K562 (cell line): Measurements from ENCODE around the gene PSORS1C1. TPM values are rescaled to one million over a fixed set of nuclear protein-coding genes. Genes with fewer than 3 reads are reported as not detected.

ENCODE experiments used
- ATAC-seq: fragments of 200-7000 bp; cut with Tn5 transposase; 3 replicates; pipeline ENCODE4 v1.9.1; 2020; ENCODE audit warnings: moderate library complexity
- BruUV-seq: library from RNA; stranded (reverse); fragments of 400-500 nt; replicated peaks from 2 replicates; lab custom pipeline; 2021; lab: Mats Ljungman, UMichigan
- CTCF ChIA-PET: fragments of 300-600 bp; formaldehyde crosslinking; extraction: SDS; loops from one replicate; lab custom pipeline; 2021; ENCODE audit warnings: low intra/inter-chr PET ratio; lab: Yijun Ruan, JAX
- POLR2A ChIA-PET: fragments of 300-600, 350-650 bp; sonication (Branson Sonifier 250); formaldehyde crosslinking; extraction: SDS; loops from one replicate; lab custom pipeline; 2021; ENCODE audit warnings: antibody characterized with exemption, inconsistent platforms; lab: Yijun Ruan, JAX
- DNase-seq, 4 experiments: peaks; one replicate each; pipeline versions ENCODE4 v3.0.0 to v3.0.0-alpha.2; 2011 to 2018; ENCODE audit warnings: low spot score in 3 of 4, mixed read lengths in 3 of 4; ENCODE audit errors: extremely low read depth in 1 of 4
- FAIRE-seq: peaks from 2 replicates; lab custom pipeline; 2011; peaks lifted over from hg19 to GRCh38; lab: Jason Lieb, UNC
- H2AFZ ChIP-seq: 2 replicates; pipeline ENCODE4 v1.6.0; 2011; ENCODE audit warnings: low read depth, low read length, control low read depth, inconsistent platforms
- H3K27ac ChIP-seq: fragments of 200-600 bp; 3 replicates; pipeline ENCODE4 v1.8.0; 2011; ENCODE audit warnings: low read depth, mild to moderate bottlenecking, control low read depth, inconsistent platforms, low read length, moderate library complexity, mixed read lengths; ENCODE audit errors: extremely low read depth
- H3K27me3 ChIP-seq, 2 experiments: fragments of 300-600 bp in 1 of 2; 2 replicates in 1 of 2; 3 replicates in 1 of 2; pipeline versions ENCODE4 v1.6.0 to v1.8.0; 2011; ENCODE audit warnings: inconsistent platforms in 2 of 2, low read length in 2 of 2, mild to moderate bottlenecking in 1 of 2, mixed read lengths in 1 of 2, moderate library complexity in 1 of 2; ENCODE audit not compliant: control insufficient read depth in 2 of 2, insufficient read depth in 2 of 2
- H3K36me3 ChIP-seq: fragments of 300-600 bp; 3 replicates; pipeline ENCODE4 v1.8.0; 2011; ENCODE audit warnings: mild to moderate bottlenecking, low read length, inconsistent platforms; ENCODE audit not compliant: control insufficient read depth, insufficient read depth
- H3K4me1 ChIP-seq, 2 experiments: fragments of 200-600 bp in 1 of 2; replicated peaks in 1 of 2; 2 replicates in 1 of 2; 3 replicates in 1 of 2; pipeline versions ENCODE4 v1.5.1 to v1.8.0; 2011; ENCODE audit warnings: inconsistent platforms in 2 of 2, low read length in 2 of 2, mild to moderate bottlenecking in 1 of 2, mixed read lengths in 1 of 2, moderate library complexity in 1 of 2; ENCODE audit not compliant: control insufficient read depth in 2 of 2, insufficient read depth in 2 of 2
- H3K4me2 ChIP-seq: 2 replicates; pipeline ENCODE4 v1.6.1; 2011; ENCODE audit warnings: low read length, control low read depth, inconsistent platforms, mixed read lengths; ENCODE audit not compliant: insufficient read depth
- H3K4me3 ChIP-seq: fragments of 200-600 bp; sonication (generic), shearing (Covaris generic); 2 replicates; pipeline ENCODE4 v1.5.1; 2016; ENCODE audit warnings: control low read depth, inconsistent platforms
- H3K79me2 ChIP-seq: fragments of 200-600 bp; 3 replicates; pipeline ENCODE4 v1.8.0; 2011; ENCODE audit warnings: low read length, inconsistent platforms; ENCODE audit not compliant: control insufficient read depth, insufficient read depth
- H3K9ac ChIP-seq, 2 experiments: 2 replicates each; pipeline versions ENCODE4 v1.6.0 to v1.6.1; 2011; ENCODE audit warnings: low read depth in 2 of 2, low read length in 2 of 2, control low read depth in 1 of 2, inconsistent platforms in 1 of 2, mild to moderate bottlenecking in 1 of 2, mixed read lengths in 1 of 2; ENCODE audit not compliant: insufficient read depth in 1 of 2
- H3K9me1 ChIP-seq: one replicate; pipeline ENCODE4 v1.6.0; 2011; ENCODE audit warnings: inconsistent platforms, mild to moderate bottlenecking, low read length, moderate library complexity; ENCODE audit not compliant: control insufficient read depth, insufficient read depth
- H3K9me3 ChIP-seq: replicated peaks from 2 replicates; pipeline ENCODE4 v1.5.1; 2011; ENCODE audit warnings: low read depth, low read length, inconsistent platforms; ENCODE audit not compliant: control insufficient read depth, insufficient read depth
- H4K20me1 ChIP-seq: replicated peaks from 2 replicates; pipeline ENCODE4 v1.6.1; 2011; ENCODE audit warnings: low read length, inconsistent platforms, mixed read lengths; ENCODE audit not compliant: control insufficient read depth, insufficient read depth
- CEBPG ChIP-seq, 3 experiments: fragments of 200-800 bp in 1 of 3; sonication (Bioruptor generic) in 1 of 3; sonication (generic) in 1 of 3; formaldehyde crosslinking in 1 of 3; IDR thresholded peaks in 2 of 3; conservative IDR thresholded peaks in 1 of 3; 2 replicates each; pipeline versions ENCODE4 v1.6.1 to v1.8.0; 2016 to 2022; ENCODE audit warnings: missing compliant biosample characterization in 2 of 3, missing genetic modification characterization in 2 of 3, mild to moderate bottlenecking in 1 of 3, missing genetic modification reagents in 1 of 3
- CLOCK ChIP-seq: fragments of 250-450 bp; sonication (Bioruptor Pico); IDR thresholded peaks from 2 replicates; pipeline ENCODE4 v1.4.0; 2020; ENCODE audit warnings: mild to moderate bottlenecking, moderate library complexity, borderline replicate concordance
- ELK1 ChIP-seq: sonication (generic); formaldehyde crosslinking; IDR thresholded peaks from 2 replicates; pipeline ENCODE4 v1.8.1; 2022; ENCODE audit warnings: missing genetic modification reagents
- HIVEP1 ChIP-seq: fragments of 250-450 bp; sonication (Bioruptor Pico); IDR thresholded peaks from 2 replicates; pipeline ENCODE4 v1.4.0; 2020; ENCODE audit warnings: mild to moderate bottlenecking
- SIX5 ChIP-seq, 2 experiments: IDR thresholded peaks; 2 replicates each; pipeline ENCODE4 v1.6.1; 2011; ENCODE audit warnings: low read length in 2 of 2, borderline replicate concordance in 1 of 2, low read depth in 1 of 2, mild to moderate bottlenecking in 1 of 2, moderate library complexity in 1 of 2; ENCODE audit not compliant: insufficient read depth in 1 of 2
- SRF ChIP-seq, 2 experiments: fragments of 250-450, 450-650 bp in 1 of 2; sonication (Bioruptor Pico) in 1 of 2; sonication (generic) in 1 of 2; formaldehyde crosslinking; IDR thresholded peaks; 2 replicates each; pipeline versions ENCODE4 v1.5.0 to v1.5.1; 2020 to 2022; ENCODE audit warnings: mild to moderate bottlenecking in 1 of 2, missing genetic modification reagents in 1 of 2
- SRSF7 ChIP-seq: fragments of 200-400 bp; formaldehyde crosslinking; optimal IDR thresholded peaks from 2 replicates; pipeline ENCODE3; 2017; ENCODE audit warnings: mild to moderate bottlenecking, low read depth, low read length
- U2AF1 ChIP-seq: fragments of 200-400 bp; formaldehyde crosslinking; optimal IDR thresholded peaks from 2 replicates; pipeline ENCODE3; 2017; ENCODE audit warnings: mild to moderate bottlenecking, low read depth, low read length, moderate library complexity
- ZNF445 ChIP-seq: fragments of 250-450 bp; sonication (Bioruptor Pico); IDR thresholded peaks from 2 replicates; pipeline ENCODE4 v1.4.0; 2020; ENCODE audit warnings: low read depth, mild to moderate bottlenecking, moderate library complexity
- ZZZ3 ChIP-seq: fragments of 450-650 bp; IDR thresholded peaks from 2 replicates; pipeline ENCODE4 v1.6.1; 2016; ENCODE audit warnings: antibody characterized with exemption, mild to moderate bottlenecking, moderate library complexity
- WGBS: fragments of 100-300 bp; shearing (Covaris generic); methylation state at CpG from one replicate; pipeline ENCODE4 v1.1.6; 2016; ENCODE audit warnings: low coverage, mixed read lengths; ENCODE audit not compliant: insufficient coverage; ENCODE audit errors: missing lambda C conversion rate; 5-methylcytosine and 5-hydroxymethylcytosine counted together
- in situ Hi-C: fragments of 300-500 bp; cut with MboI; formaldehyde crosslinking; loops from 4 replicates; pipeline ENCODE4 v1.15.0; 2018; ENCODE audit warnings: inconsistent platforms, mixed read lengths
- intact Hi-C: fragments of 100-400 bp; cut with micrococcal nuclease; formaldehyde crosslinking; loops from 2 replicates; pipeline ENCODE4 v1.14.2; 2022
- polyA plus RNA-seq, 8 experiments: library from polyadenylated mRNA; depleted of rRNA in 4 of 8; stranded (reverse) in 5 of 8; unstranded in 3 of 8; fragments of >200 nt; fragmentation: Nextera tagmentation in 2 of 8; fragmentation: Illumina TruSeq in 1 of 8; extraction: Ambion mirVana in 2 of 8; extraction: Trizol in 1 of 8; gene quantifications; 2 replicates each; pipeline versions ENCODE4 v1.2.1 to v1.2.3, GENCODE V29; 2011 to 2014; ENCODE audit warnings: inconsistent platforms in 1 of 8, missing spikeins in 1 of 8
- total RNA-seq, 7 experiments: library from RNA; depleted of rRNA in 6 of 7; stranded (reverse); fragments of >200 nt in 6 of 7; fragmentation: Illumina TruSeq in 2 of 7; extraction: Trizol in 2 of 7; gene quantifications; 2 replicates each; pipeline versions ENCODE4 v1.2.1 to v1.2.3, GENCODE V29; 2011 to 2021; ENCODE audit warnings: low replicate concordance in 1 of 7

PSORS1C1 gene
- total and polyA plus RNA-seq, 9 of the 15 experiments (the other 6 are each of a cell fraction or from before 2014, with no cell fraction given): 0.11 TPM; not detected in 8

DNA sequence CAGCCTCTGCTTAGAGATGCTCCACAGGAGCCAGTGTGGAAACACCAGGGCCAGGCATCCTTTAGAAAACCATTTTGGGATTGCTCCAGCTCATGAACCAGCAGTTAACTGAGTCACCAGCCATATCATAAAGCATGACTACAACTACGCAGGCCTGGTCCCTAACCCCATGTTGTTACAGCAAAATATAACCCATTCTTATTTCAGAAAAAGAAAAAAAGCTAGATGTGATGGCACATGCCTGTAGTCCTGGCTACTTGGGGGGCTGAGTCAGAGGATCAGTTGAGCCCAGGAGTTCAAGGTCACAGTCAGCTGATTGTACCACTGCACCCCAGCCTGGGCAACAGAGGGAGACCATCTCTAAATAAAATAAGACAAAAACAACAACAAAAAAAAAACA lies 39.1 kb upstream of the PSORS1C1 start:
- no TSS peak for BruUV-seq
- Histone ChIP-seq H3K4me3 (no peak overlapping the region), H2AFZ (no peak overlapping the region), H3K9me3 (no peaks in the 10 kb centered on the region), H3K9ac (no peak overlapping the region), H3K36me3 (no peaks in the 10 kb centered on the region), H3K4me2 (no peak overlapping the region), H3K27ac (no peak overlapping the region), H3K27me3 (no peaks in the 10 kb centered on the region), H3K4me1 (peaks cover 0 to 7% of the 10 kb centered on the region in 2 experiments; a peak in 3 of 5 replicates), H4K20me1 (no peaks in the 10 kb centered on the region), H3K9me1 (no peaks in the 10 kb centered on the region), H3K79me2 (no peaks in the 10 kb centered on the region)
- in situ Hi-C loops (loop anchor here (5.0 kb wide), 3 partner anchors 158 to 333 kb away; partner anchors contain the start of genes FLOT1 and IER3), intact Hi-C loops (no loop called here)
- WGBS: 23% methylated on average over 1 of the region's 1 CpG
- DNase-seq: no peak
- ChIA-PET CTCF (no interaction called here), POLR2A (interaction anchor here (1.1 kb wide), 1 partner anchor 8 kb away, joined by 4 read pairs; no protein-coding TSS in a partner anchor)
- no peak for ATAC-seq
- FAIRE-seq: no peak
- no peak for TF ChIP-seq HIVEP1 (CRISPR knock-in tag)
- no peak for TF ChIP-seq CLOCK (CRISPR knock-in tag)
- no peak for TF ChIP-seq ZZZ3
- no peak for TF ChIP-seq U2AF1
- no peak for TF ChIP-seq SIX5 (IDR thresholded peaks at IDR 0.05; ENCODE audit: borderline replicate concordance in 1 of 2, insufficient read depth in 1 of 2, low read depth in 1 of 2, low read length in 2 of 2)
- no peak for TF ChIP-seq CEBPG (CRISPR knock-in tag; IDR thresholded peaks at IDR 0.05)
- TF ChIP-seq CEBPG (tag; conservative IDR thresholded peaks at IDR 0.05 in 1 of 2, IDR thresholded peaks at IDR 0.05 in 1 of 2): no peak
- no peak for TF ChIP-seq ZNF445
- TF ChIP-seq ELK1 (CRISPR knock-in tag): no peak
- no peak for TF ChIP-seq SRSF7
- no peak for TF ChIP-seq SRF (CRISPR knock-in tag; IDR thresholded peaks at IDR 0.05)
